Measurements from ENCODE around the gene MS4A8. TPM values are rescaled to one million over a fixed set of nuclear protein-coding genes. Genes with fewer than 3 reads are reported as not detected.

The MS4A8 gene
- total RNA-seq, 1 experiment from 2014 or later: not detected

- Histone ChIP-seq H3K4me2 (ENCODE audit: insufficient read depth, insufficient read length, low read length) (no peak overlapping the region), H2AFZ (ENCODE audit: low read length) (no peak overlapping the region), H4K20me1 (ENCODE audit: control insufficient read depth, insufficient read depth, insufficient read length) (no peaks in the 10 kb centered on the region), H3K23ac (ENCODE audit: insufficient read length, low read depth, low read length) (no peak overlapping the region), H2BK120ac (ENCODE audit: low read depth, low read length, poor library complexity, severe bottlenecking) (no peak overlapping the region), H4K5ac (ENCODE audit: insufficient read length, low read depth, low read length) (no peak overlapping the region), H2BK5ac (ENCODE audit: insufficient read length, low read length) (no peak overlapping the region), H4K8ac (replicated peaks; ENCODE audit: insufficient read length, low read depth, low read length) (no peak overlapping the region), H2AK5ac (ENCODE audit: insufficient read length, low read length) (no peak overlapping the region), H3K56ac (ENCODE audit: insufficient read length, low read depth, low read length) (no peak overlapping the region), H3T11ph (ENCODE audit: low read length) (no peak overlapping the region), H3K4me1 (ENCODE audit: insufficient read depth, low read length) (no peaks in the 10 kb centered on the region), H3K79me1 (ENCODE audit: insufficient read depth, low read depth, low read length, poor library complexity, severe bottlenecking) (no peaks in the 10 kb centered on the region), H3K27ac (ENCODE audit: insufficient read length, low read depth, low read length) (no peak overlapping the region), H3K9ac (ENCODE audit: extremely low read depth, insufficient read length, low read length) (no peak overlapping the region), H3K9me3 (ENCODE audit: control insufficient read depth, low read depth, low read length) (no peaks in the 10 kb centered on the region), H3K23me2 (ENCODE audit: insufficient read length, low read depth, low read length, poor library complexity, severe bottlenecking) (no peaks in the 10 kb centered on the region), H2BK15ac (ENCODE audit: low read depth, low read length) (no peak overlapping the region), H2BK20ac (ENCODE audit: low read depth, low read length, poor library complexity, severe bottlenecking) (no peak overlapping the region), H3K4ac (ENCODE audit: low read depth, low read length) (no peak overlapping the region), H3K14ac (ENCODE audit: insufficient read depth, low read length) (no peak overlapping the region), H3K79me2 (ENCODE audit: insufficient read depth, low read length) (no peaks in the 10 kb centered on the region), H3K18ac (ENCODE audit: insufficient read length, low read depth, low read length) (no peak overlapping the region), H3K27me3 (ENCODE audit: insufficient read depth, low read length) (no peaks in the 10 kb centered on the region), H2BK12ac (ENCODE audit: insufficient read length, low read depth, low read length) (no peak overlapping the region), H4K91ac (ENCODE audit: insufficient read length, low read depth, low read length) (no peak overlapping the region)
- H3K4me3 Mint-ChIP-seq: no peak overlapping the region
- H3K27ac Mint-ChIP-seq: no peak overlapping the region
- no peak for TF ChIP-seq CTCF (conservative IDR thresholded peaks at IDR 0.05)
- H3K36me3 Mint-ChIP-seq (ENCODE audit: insufficient read depth in 1 of 3, low read depth in 3 of 3): no peaks in the 10 kb centered on the region
- DNase-seq: no peak
- H3K9me3 Mint-ChIP-seq: no peaks in the 10 kb centered on the region
- H3K4me1 Mint-ChIP-seq: peaks cover 10 to 12% of the 10 kb centered on the region in 2 experiments; a peak in 2 of 4 replicates
- no CpG with 5 or more reads among the region's 1 CpG for WGBS (ENCODE audit: extremely low coverage, insufficient read length, low lambda C conversion rate)
- H3K27me3 Mint-ChIP-seq (ENCODE audit: low read depth): peaks cover 16% of the 10 kb centered on the region
Observed at GRCh38 chr11:60725592-60725991, 26.2 kb downstream of the MS4A8 start.
